SIG-M5 treated with dmso at 0.1 percent for 504 hours (cell line): Measurements from ENCODE around the gene ACLY.

ENCODE experiments used
- DNase-seq: peaks from one replicate; lab custom pipeline; 2025; ENCODE audit not compliant: unreplicated experiment; lab: John Stamatoyannopoulos, UW

Gene ACLY

DNA sequence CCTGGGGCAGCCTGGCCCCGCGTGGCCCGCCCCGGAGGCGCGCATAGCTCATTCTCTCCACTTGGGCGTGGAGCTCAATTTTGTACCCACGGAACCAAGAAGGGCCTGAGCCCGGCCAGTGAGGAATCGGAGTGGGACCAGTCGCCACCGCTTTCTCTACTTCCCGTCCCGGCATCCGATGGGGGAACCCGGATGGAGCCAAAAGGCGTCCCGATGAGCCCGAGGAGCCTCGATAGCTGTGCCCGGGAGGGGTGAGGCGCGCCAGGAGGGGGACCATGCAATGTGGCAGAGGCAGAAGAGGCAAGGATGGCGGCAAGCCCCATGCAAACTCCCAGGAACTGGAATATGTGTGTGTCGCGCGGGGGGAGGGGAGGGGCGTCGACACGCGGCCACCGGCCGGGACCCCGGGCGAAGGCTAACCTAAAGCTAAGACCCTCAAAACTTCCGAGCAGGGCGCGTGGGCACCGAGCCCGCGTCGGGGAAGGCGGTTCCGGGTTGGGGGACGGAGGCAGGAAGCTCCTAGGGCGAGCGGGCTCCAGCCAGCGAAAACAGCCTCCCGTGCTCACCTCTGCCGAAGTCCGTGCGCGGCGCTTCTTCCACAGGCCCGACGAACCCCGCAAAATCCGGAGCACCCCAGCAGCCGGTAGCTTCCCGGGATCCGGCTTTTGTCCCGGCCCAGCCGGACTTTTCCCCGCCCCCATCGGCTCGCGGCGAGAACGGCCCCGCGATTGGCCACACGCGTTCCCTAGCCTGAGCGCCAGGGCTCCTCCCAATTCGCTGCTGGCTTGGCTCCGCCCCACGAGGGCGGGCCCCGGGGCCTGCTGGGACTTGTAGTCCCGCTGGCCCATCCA, at the start of gene ACLY:
ACLY (minus strand) TSS at position 638 of the 851 bp plus-strand sequence. CDS start 5,078 bp downstream, outside the sequence.
- DNase-seq = peak; percentile 96

DNA sequence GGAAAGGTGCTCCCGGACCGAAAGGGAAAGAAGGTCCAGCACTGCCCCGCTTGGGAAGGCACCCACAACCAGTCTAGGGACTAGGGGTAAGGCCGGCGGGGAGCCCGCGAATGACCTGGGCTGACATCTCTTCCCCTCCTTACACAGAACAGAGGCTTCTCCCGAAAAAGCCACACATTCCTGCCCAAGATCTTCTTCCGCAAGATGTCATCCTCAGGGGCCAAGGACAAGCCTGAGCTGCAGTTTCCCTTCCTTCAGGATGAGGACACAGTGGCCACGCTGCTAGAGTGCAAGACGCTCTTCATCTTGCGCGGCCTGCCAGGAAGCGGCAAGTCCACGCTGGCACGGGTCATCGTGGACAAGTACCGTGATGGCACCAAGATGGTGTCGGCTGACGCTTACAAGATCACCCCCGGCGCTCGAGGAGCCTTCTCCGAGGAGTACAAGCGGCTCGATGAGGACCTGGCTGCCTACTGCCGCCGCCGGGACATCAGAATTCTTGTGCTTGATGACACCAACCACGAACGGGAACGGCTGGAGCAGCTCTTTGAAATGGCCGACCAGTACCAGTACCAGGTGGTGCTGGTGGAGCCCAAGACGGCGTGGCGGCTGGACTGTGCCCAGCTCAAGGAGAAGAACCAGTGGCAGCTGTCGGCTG, 49.3 kb upstream of the ACLY start:
- DNase-seq = no peak

- peak; percentile 58 for DNase-seq
Measured at GRCh38 chr17:41967141-41967920, 48.6 kb upstream of the ACLY start.

- peak; percentile 93 for DNase-seq
Measured at GRCh38 chr17:41966463-41967140, 47.9 kb upstream of the ACLY start, which contains the start of gene CNP. Gene CNP, plus strand, starts transcription at chr17:41966795. Its CDS starts 90 bp downstream, at chr17:41966885.

GRCh38 chr17:41965694-41966462, 47.1 kb upstream of the ACLY start:
- peak; percentile 71 for DNase-seq

DNA sequence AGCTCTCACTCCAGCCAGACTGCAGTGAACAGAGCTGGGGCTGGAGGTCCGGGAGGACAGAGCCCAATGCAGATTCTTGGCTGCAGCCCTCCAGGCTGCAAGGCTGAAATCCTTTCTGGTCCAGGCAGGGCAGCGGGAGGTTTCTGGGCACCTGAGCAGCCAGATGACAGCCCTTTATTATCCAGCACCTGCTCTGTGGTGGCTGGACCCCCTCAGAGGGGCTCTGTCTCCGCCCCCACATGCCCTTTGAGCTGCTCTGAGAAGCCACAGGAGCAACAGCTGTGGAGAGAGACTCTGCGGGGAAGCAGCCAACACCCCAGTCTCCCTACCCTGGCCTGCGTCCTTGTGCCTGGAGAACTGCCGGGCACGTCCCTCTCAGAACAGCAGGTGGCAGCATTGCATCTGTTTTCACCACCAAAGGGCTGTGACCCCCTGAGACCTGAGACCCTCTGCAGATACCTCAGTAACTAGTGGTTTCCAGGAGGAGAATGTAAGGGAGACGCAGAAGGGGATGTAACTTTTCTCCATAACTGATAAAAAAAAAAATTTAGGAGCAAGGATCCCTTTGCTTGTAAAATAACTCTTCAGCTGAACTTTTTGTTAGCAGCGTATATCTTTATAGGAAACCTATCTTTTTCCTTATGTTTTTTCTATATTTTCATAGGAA, 44.1 kb upstream of the ACLY start:
- DNase-seq = peak; percentile 74

DNA sequence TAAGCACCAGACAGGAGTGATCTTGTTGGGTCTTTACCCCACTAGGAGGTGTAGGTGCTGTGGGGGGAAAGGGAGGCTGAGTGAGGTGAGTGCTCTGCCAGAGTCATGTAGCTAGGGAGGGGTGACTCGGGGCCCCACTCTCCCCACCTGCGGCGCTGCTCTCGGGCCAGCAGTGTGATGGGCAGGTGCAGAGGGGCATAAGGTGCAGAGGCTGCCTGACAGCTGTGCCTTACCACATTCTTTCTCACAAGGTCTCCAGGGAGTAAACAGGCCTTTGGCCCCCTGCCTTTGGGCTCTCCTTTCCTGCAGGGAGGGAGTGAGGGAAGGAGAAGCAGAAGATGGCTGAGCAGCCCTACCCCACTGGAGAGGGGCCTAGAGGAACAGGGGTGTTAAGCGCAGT, 43.4 kb upstream of the ACLY start:
- no peak for DNase-seq

DNA sequence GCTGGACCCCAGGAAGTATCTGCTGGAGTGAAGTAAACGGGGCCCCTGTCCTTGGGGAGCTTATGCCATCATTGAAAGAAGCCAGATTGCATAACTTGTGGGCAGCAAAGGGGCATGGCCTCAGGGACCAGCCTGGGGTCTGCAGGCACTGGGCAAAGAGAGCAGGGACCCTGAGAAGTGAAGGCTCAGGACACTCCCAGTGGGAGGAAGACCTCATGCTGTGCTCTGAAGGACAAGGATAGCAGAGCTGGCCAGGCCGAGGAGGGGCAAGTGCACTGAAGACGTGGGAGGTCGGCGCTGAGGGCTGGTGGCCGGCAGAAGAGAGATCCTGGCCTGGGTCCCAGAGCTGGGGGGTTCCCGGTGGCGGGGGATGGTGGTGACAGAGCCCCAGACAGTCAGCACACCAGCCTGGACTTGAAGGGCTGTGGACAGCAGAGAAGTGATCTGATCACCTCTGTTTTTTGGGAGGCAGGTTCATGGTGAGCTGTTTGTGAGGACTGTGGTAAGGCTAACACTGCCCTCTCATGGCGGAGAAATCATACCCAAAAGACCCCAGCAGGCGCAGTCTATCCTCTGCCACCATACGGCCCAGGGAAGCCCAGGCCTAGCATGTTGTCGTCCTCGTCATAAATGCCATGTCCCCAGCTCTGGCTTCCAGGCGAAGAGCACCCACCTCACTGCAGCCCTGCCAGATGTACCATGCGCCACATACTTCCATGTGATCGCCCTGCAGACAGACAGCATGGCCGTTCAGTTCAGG, 40.8 kb upstream of the ACLY start:
- peak; percentile 41 for DNase-seq

- no peak for DNase-seq
Measured at GRCh38 chr17:41959030-41959335, 40.2 kb upstream of the ACLY start.

DNA sequence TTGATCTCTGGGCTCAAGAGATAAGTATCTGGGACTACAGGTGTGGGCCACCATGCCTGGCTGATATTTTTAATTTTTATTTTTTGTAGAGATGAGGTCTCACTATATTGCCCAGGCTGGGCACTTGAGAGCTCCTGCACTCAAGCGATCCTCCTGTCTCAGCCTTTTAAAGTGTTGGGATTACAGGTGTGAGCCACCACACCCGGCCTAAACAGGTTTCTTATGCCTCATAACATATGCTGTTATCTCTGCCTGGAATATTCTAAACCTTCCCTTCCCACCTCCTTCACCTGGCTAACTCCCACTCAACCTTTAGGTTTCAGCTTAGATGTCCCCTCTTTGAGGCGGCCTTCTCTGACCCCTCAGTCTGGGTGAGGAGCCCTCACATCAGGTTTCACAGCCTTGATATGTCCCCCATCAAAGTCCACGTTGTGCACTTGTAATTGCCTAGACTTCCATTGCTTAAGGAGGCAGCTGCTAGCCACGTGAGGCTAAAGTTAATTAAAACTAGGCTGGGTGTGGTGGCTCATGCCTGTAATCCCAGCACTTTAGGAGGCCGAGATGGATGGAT, 39.2 kb upstream of the ACLY start:
- no peak for DNase-seq

- DNase-seq = peak; percentile 9
Measured at GRCh38 chr17:41957031-41957868, 38.5 kb upstream of the ACLY start.

DNA sequence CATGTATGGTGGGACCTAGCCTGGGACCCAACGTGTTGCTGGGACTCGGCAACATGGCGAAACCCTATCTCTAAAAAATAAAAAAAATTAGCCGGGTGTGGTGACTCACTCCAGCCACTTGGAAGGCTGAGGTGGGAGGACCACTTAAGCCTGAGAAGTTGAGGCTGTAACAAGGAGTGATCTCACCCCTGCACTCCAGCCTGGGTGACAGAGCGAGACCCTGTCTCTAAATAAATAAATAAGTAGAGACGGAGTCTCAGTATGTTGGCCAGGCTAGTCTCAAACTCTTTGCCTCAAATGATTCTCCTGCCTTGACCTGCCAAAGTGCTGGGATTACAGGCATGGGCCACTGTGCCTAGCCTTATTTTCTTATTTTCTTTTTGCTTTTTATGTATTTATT, 37.8 kb upstream of the ACLY start:
- no peak for DNase-seq

DNA sequence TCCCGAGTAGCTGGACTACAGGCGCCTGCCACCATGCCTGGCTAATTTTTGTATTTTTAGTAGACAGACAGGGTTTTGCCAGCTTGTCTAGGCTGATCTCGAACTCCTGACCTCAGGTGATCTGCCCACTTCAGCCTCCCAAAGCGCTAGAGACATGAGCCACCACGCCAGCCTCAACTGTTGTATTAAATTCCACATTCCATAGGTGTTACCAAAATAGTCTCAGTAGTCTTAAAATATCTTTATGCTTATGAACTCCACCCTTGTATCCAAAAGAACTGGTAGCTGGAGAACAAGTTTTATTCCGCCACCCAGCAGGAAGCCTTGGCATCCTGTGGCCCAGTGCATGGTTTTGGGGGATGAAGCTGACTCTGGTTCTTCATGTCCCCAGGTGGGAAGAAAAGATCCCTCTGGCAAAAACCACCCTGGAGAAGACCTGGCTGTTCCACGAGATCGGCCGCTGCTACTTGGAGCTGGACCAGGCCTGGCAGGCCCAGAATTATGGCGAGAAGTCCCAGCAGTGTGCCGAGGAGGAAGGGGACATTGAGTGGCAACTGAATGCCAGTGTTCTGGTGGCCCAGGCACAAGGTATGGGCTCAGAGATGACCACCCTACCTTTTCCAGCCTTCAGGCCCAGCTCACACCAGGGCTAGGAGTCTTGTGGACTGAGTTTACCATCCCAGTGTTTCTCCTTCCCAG, 30.2 kb upstream of the ACLY start:
- DNase-seq = no peak

DNA sequence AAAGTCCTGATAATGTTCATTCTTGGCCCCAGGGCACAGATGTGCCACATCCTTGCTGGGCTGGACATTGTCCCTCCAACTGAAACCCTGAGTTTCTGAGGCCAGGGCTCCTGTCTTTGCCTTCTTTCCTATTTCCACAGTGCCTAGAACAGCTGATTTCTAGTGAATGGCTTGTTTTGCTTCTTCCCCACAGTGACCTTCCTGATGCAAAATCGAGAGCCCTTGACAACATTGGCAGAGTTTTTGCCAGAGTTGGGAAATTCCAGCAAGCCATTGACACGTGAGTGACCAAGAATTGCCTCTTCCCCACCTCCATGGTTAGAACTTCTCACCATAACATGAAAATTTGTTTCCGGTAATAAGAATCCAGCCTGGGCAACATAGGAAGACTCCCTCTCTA, 26.2 kb upstream of the ACLY start:
- DNase-seq = no peak

- no peak for DNase-seq
Measured at GRCh38 chr17:41943492-41943891, 24.7 kb upstream of the ACLY start.

DNA sequence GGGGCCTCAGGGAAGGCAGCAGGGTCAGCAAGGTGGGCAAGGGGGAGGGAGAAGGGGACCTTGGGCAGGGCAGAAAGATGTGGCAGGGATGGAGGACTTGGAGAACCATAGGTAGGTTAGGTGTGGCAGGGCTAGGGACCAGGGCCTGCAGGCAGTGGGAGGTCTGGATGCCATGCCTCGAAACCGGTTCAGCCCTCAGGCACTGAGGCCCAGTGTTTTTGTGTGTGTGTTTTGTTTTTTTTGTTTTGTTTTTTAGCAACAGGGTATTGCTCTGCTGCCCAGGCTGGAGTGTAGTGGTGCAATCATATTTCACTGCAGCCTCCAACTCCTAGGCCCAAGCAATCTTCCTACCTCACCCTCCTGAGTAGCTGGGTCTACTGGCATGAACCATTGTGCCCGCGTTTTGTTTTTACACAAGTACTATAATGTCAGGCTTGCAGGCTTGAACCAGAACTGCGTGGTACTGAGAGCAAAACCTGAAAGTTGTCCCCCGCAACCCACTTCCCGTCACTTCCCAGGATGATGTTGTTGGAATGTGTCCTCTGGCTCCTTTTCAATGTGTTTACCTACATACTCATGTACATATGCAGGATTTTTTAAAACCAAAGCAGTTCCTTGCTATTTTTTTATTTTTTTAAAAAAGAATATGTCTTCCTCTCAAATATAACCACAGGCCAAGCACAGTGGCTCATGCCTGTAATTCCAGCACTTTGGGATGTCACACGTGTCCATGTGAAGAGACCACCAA, 24.0 kb upstream of the ACLY start:
- no peak for DNase-seq

GRCh38 chr17:41941168-41941567, 22.4 kb upstream of the ACLY start:
- DNase-seq = no peak
